MCF 10A (cell line): ENCODE data around the gene PPP5C. TPM values are rescaled to one million over a fixed set of nuclear protein-coding genes. Genes with fewer than 3 reads are reported as not detected.

Experiments used
- BruUV-seq: library from RNA; stranded (reverse); fragments of 400-500 nt; replicated peaks from 2 replicates; lab custom pipeline; 2021; lab: Mats Ljungman, UMichigan
- CTCF ChIA-PET: fragments of 300-600 bp; sonication (Branson Sonifier 250); formaldehyde crosslinking; extraction: SDS; loops from one replicate; lab custom pipeline; 2021; ENCODE audit warnings: antibody characterized with exemption, inconsistent platforms; lab: Yijun Ruan, JAX
- POLR2A ChIA-PET: fragments of 300-600, 350-650 bp; sonication (Branson Sonifier 250); formaldehyde crosslinking; extraction: SDS; loops from one replicate; lab custom pipeline; 2020; ENCODE audit warnings: antibody characterized with exemption, inconsistent platforms; lab: Yijun Ruan, JAX
- DNase-seq: peaks from one replicate; pipeline ENCODE4 v3.0.0-alpha.2; 2018; ENCODE audit not compliant: unreplicated experiment
- H3K27ac Mint-ChIP-seq: one replicate; pipeline ENCODE4 v1.8.0; 2022; ENCODE audit warnings: mild to moderate bottlenecking, low read depth, mixed read lengths; ENCODE audit not compliant: unreplicated experiment
- H3K27me3 Mint-ChIP-seq: one replicate; pipeline ENCODE4 v1.8.0; 2022; ENCODE audit warnings: mixed read lengths; ENCODE audit not compliant: insufficient read depth, unreplicated experiment
- H3K36me3 Mint-ChIP-seq: one replicate; pipeline ENCODE4 v1.8.0; 2022; ENCODE audit warnings: mild to moderate bottlenecking, moderate library complexity, mixed read lengths; ENCODE audit not compliant: insufficient read depth, unreplicated experiment
- H3K4me1 Mint-ChIP-seq: one replicate; pipeline ENCODE4 v1.8.0; 2022; ENCODE audit warnings: mixed read lengths; ENCODE audit not compliant: insufficient read depth, unreplicated experiment
- H3K4me3 Mint-ChIP-seq: one replicate; pipeline ENCODE4 v1.8.0; 2022; ENCODE audit warnings: mild to moderate bottlenecking, moderate library complexity, mixed read lengths; ENCODE audit not compliant: unreplicated experiment
- H3K9me3 Mint-ChIP-seq: one replicate; pipeline ENCODE4 v1.8.0; 2022; ENCODE audit warnings: mixed read lengths; ENCODE audit not compliant: unreplicated experiment
- CTCF ChIP-seq: fragments of 200-600 bp; IDR thresholded peaks from one replicate; pipeline ENCODE4 v1.8.0; 2022; ENCODE audit warnings: antibody characterized with exemption, mild to moderate bottlenecking; ENCODE audit not compliant: unreplicated experiment
- intact Hi-C: fragments of 100-400 bp; cut with micrococcal nuclease; formaldehyde crosslinking; loops from 2 replicates; pipeline ENCODE4 v1.14.1; 2022
- total RNA-seq: library from RNA; stranded (reverse); gene quantifications from 2 replicates; pipeline ENCODE4 v1.2.3, GENCODE V29; 2022

PPP5C gene
- total RNA-seq, 1 experiment from 2014 or later, result 81.5 TPM

DNA sequence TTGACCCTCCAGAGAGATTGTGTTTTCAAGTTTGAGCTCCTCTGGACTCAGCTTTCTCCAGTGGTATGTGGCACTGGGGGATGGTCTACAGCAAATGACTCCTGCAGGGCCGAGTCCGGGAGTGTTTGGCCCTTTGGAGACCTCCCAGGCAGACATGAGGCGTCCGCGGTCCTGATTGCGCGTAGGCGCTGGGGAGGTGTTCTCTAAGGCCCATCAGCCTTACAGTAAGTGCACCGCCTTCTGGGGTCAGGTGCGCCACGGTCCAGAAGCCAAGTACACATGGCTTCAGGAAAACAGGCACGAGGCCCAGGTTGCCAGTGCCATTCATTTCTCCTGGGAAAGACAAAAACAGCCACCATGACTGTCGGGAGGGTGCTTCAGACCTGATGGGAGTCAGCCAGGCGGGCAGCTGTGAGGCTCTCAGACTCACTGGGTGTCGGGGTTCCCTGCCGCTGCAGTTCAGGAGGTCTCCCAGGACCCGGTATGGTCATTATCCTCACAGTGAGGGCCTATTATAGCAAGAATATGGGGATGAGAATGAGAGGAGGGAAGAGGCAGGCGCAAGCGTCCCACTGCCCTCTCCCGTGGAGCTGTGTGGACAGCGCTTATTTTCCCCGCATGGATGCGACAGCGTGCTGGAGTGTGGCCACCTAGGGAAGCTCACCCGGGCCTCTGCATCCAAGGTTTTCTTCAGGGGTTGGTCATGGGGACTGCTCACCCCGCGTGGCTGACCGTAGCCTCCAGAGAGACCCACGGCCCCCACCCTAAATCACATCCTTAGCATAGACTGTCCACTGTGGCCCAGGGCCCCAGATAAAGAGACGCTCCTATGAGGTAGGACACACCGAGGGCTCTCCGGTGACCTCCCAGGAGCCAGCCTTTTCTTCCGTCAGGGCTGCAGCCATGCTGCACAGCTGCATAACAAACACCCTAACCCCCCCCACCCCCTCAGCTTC, 44.7 kb downstream of the PPP5C start:
- no TSS peak for BruUV-seq
- H3K36me3 Mint-ChIP-seq, result peaks cover 68% of the 10 kb centered on the region
- H3K4me1 Mint-ChIP-seq, result no peaks in the 10 kb centered on the region
- CTCF ChIA-PET, result interaction anchor here (1.0 to 1.6 kb wide), 3 partner anchors 20 to 111 kb away, joined by 3 to 8 read pairs (median 7); partner anchors contain the start of gene PPP5C
- intact Hi-C loops, result no loop called here
- no peak for TF ChIP-seq CTCF
- H3K27me3 Mint-ChIP-seq, result no peaks in the 10 kb centered on the region
- H3K4me3 Mint-ChIP-seq, result no peak overlapping the region
- POLR2A ChIA-PET, result interaction anchor here (0.8 to 1.0 kb wide), 2 partner anchors 13 to 111 kb away, joined by 3 to 4 read pairs; no protein-coding TSS in a partner anchor
- no peak overlapping the region for H3K27ac Mint-ChIP-seq
- peaks cover 9% of the 10 kb centered on the region for H3K9me3 Mint-ChIP-seq
- no peak for DNase-seq

DNA sequence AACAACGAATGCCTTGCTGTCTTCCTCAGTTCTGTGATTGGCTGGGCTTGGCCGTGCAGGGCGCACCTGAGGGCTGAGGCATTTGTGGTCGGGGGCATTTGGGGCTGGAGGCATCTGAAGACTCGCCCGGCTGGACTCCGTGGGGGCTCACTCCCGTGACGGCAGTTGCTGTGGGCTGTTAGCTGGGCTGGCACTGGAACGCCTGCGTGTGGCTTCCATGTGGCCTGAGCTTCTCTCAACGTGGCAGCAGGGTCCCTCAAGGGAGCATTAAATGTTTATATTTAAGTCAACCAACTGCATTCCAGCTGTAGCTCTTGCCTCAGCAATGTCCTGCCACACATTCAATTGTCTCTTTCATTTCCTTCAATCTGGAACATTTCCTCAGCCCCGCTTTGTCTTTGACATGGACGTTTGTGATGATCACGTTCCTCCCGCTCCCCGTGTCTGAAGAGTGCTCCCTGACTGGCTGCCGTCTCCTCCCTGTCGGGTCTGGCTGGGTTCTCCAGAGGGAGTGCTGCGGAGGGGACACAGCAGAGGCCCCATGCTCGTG, 45.4 kb downstream of the PPP5C start:
- Mint-ChIP-seq H3K27ac (no peak overlapping the region), H3K9me3 (peaks cover 9% of the 10 kb centered on the region), H3K4me1 (no peaks in the 10 kb centered on the region), H3K27me3 (no peaks in the 10 kb centered on the region), H3K4me3 (no peak overlapping the region), H3K36me3 (peaks cover 60% of the 10 kb centered on the region)
- intact Hi-C loops, result no loop called here
- no TSS peak for BruUV-seq
- ChIA-PET CTCF (interaction anchor here (1.0 to 1.6 kb wide), 2 partner anchors 45 to 112 kb away, joined by 3 to 7 read pairs; partner anchors contain the start of gene PPP5C), POLR2A (interaction anchor here (0.7 to 1.0 kb wide), 3 partner anchors 14 to 111 kb away, joined by 3 to 4 read pairs (median 3); no protein-coding TSS in a partner anchor)
- no peak for TF ChIP-seq CTCF
- DNase-seq, result no peak

GRCh38 chr19:46392837-46393236, 46.0 kb downstream of the PPP5C start:
- H3K36me3 Mint-ChIP-seq, result peaks cover 55% of the 10 kb centered on the region
- ChIA-PET POLR2A (interaction anchor here (0.7 kb wide), 1 partner anchor 92 kb away, joined by 3 read pairs; no protein-coding TSS in a partner anchor), CTCF (interaction anchor here (3.9 kb wide), 1 partner anchor 95 kb away, joined by 47 read pairs; no protein-coding TSS in a partner anchor)
- no TSS peak for BruUV-seq
- TF ChIP-seq CTCF, result no peak
- H3K4me3 Mint-ChIP-seq, result no peak overlapping the region
- peaks cover 9% of the 10 kb centered on the region for H3K9me3 Mint-ChIP-seq
- intact Hi-C loops, result no loop called here
- H3K27me3 Mint-ChIP-seq, result no peaks in the 10 kb centered on the region
- no peaks in the 10 kb centered on the region for H3K4me1 Mint-ChIP-seq
- DNase-seq, result no peak
- H3K27ac Mint-ChIP-seq, result no peak overlapping the region
